ENCODE data around the gene KCTD12.
"Not testable (repeated sequence)": the region's sequence is repeated elsewhere in the genome, so short reads cannot be mapped to it uniquely, and the experiment has no call there.

KCTD12 gene

DNA sequence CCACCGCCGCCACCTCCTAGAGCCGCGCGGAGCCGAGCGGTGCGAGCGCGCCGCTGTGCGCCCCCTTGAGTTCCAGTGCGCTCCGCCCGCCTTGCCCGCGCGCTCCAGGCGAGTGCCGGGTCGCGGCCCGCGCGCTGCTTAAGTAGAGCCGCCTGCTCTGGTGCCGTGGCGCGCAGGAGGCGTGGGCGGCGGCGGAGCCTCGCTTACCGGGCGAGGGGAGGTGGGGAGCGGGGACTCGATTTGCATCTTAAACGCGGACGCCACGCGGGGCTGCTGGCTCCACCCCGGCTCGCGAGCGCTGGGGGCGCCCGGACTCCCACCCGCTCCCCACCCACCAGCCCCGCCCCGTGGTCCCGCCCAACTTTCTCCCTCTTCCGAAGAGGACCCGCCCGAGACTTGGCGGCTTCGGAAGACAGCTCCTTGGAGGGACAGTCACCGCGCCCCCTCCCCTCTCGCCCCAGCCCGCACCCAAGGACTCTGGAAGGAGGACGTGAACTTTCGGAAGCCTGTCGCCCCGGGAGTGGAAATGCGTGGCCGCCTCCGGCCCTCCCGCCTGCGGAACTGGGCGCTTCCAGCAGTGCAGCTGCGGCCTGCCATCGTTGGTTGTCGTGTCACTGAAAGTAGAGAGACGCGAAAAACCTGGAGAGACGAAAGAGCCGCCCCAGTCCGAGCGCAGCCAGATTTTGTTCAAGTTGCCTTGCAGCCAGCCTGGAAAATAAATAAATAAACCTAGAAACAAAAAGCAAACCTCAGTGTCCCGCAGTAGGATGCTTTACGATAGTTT, at the start of gene KCTD12:
TSS of gene KCTD12 (minus strand) at position 114 of the 784 bp plus-strand sequence. CDS start 257 bp downstream, outside the sequence.
- peak; percentile 87 for DNase-seq (ENCODE audit: low read depth)

GRCh38 chr13:76934671-76935070, 48.5 kb upstream of the KCTD12 start:
- DNase-seq (ENCODE audit: low read depth), result no peak

DNA sequence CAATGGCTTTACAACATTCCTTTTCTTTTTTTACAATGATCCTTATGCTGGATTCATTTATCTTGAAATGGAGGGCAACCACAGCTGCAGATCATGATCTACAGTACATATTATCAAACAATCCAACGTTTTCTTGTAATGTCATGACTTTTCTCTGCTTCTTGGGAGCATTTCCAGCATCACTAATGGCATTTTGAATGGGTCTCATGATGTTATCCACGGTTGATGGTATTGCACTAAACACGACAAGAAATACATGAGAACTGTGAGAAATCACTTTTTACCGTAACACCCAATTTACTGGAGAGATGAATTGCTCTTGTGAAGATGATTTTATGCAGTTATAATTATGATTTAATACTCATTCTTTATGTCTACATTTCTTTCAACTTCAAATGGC, 45.9 kb upstream of the KCTD12 start:
- DNase-seq (ENCODE audit: low read depth), result no peak

GRCh38 chr13:76929851-76930374, 43.7 kb upstream of the KCTD12 start:
- no peak for DNase-seq (ENCODE audit: low read depth)

- DNase-seq (ENCODE audit: low read depth), result no peak
Observed at GRCh38 chr13:76929320-76929719, 43.1 kb upstream of the KCTD12 start.

- DNase-seq (ENCODE audit: low read depth), result no peak
Observed at GRCh38 chr13:76928456-76928855, 42.3 kb upstream of the KCTD12 start.

DNA sequence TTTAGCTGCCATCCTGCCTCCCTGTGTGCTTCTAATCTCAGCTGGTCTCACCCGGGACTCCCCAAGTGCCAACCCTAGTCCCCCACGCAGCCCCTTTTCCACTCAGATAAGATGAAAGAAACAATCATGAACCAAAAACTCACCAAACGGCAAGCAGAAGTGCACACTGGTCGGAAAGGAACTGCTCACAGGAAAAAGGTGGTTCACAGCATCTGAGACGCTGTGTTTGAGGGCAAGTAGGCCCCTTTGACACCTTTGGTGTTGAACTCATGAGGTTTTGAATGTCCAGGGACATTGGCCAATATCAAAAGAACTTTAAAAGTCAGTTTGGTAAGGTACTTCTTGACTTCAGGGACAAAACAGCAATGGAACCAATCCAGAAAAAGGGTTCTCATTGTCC, 41.8 kb upstream of the KCTD12 start:
- no peak for DNase-seq (ENCODE audit: low read depth)

- DNase-seq (ENCODE audit: low read depth), result no peak
Observed at GRCh38 chr13:76925115-76925514, 38.9 kb upstream of the KCTD12 start.

- DNase-seq (ENCODE audit: low read depth), result no peak
Observed at GRCh38 chr13:76921516-76921915, 35.3 kb upstream of the KCTD12 start.

- not testable (repeated sequence) for DNase-seq (ENCODE audit: low read depth)
Observed at GRCh38 chr13:76917755-76918481, 31.7 kb upstream of the KCTD12 start.

DNA sequence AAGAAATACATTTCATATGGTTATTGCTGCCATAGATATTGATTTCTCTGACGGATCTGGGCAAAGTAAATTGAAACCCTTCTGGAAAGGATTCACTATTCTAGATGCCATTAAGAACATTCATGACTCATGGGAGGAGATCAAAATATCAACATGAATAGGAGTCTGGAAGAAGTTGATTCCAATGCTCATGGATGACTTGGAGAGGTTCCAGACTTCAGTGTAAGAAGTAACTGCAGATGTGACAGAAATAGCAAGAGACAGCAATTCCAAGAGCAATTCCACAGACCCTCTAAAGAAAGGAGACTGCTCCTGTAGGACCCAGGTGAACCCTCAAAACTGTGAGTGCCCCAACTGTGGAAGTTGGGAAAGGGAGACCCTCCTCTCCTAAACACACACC, 30.9 kb upstream of the KCTD12 start:
- no peak for DNase-seq (ENCODE audit: low read depth)

GRCh38 chr13:76913898-76914297, 27.7 kb upstream of the KCTD12 start:
- DNase-seq (ENCODE audit: low read depth), result no peak

GRCh38 chr13:76912476-76912875, 26.3 kb upstream of the KCTD12 start:
- no peak for DNase-seq (ENCODE audit: low read depth)

- no peak for DNase-seq (ENCODE audit: low read depth)
Observed at GRCh38 chr13:76904507-76904906, 18.3 kb upstream of the KCTD12 start.

DNA sequence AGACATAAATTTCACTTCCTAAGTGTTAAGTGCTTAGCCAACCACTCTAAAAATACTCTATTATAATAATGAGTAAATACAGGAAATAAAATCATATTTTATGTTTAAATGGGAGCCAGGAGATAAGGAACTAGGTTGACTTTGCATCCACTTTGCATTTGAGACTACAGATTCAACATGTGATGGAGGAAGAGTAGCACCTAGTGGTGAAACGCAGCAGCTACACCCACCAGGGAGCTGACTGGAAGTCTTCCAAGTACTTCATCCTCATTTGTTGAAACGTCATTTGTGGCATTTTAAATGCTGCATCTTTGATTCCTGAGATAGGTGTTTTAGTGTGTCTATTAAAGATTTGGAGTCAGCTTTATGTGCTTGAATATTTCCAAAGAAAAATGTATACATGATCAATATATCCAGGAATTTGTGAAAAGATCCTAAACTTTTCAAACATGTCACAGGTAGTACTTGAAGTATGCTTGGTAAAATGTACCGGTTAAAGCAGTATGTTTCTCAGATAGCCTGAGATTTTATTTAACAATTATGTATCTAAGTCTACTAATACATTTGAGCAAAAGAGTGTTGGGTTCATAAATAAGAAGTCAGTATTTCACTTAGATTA, 17.4 kb upstream of the KCTD12 start:
- DNase-seq (ENCODE audit: low read depth), result peak; percentile 62

GRCh38 chr13:76899066-76899465, 12.9 kb upstream of the KCTD12 start:
- DNase-seq (ENCODE audit: low read depth), result not testable (repeated sequence)

DNA sequence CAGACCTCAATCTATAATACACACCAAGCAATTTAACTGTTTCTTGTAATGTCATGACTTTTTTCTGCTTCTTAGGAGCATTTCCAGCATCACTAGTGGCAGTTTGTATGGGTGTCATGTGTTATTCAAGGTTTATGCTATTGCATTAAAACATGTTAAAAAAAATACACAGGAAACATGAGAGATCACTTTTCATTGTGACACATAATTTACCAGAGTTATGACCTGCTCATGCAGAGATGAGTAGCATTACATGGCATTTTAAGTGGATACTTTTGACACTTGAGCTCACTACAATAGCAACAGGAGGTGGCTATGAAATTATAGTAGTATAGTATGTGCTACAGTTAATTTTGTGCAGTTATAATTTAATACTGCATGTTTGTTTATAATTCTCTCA, 11.0 kb upstream of the KCTD12 start:
- DNase-seq (ENCODE audit: low read depth), result not testable (repeated sequence)

GRCh38 chr13:76894401-76895110, 8.4 kb upstream of the KCTD12 start:
- DNase-seq (ENCODE audit: low read depth), result no peak

DNA sequence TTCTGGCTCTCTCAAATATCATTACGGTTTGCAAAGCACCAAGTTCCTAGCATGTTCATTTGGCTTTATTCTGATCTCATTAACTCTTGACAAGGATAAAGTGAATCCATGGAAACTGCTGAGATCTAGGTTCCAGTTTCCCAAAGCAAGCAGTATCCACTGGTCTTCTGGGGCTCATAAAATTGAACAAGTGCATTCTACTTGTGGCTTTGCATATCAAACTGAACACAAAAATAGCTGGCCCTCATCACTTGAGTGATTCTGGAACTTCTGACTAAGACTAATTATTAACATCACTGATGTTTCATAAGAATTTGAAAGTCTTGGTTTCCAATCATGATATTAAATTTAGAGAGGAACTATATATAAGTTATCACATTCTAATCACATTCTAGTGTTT, 6.3 kb upstream of the KCTD12 start:
- no peak for DNase-seq (ENCODE audit: low read depth)

GRCh38 chr13:76890021-76890420, 3.8 kb upstream of the KCTD12 start:
- DNase-seq (ENCODE audit: low read depth), result no peak

DNA sequence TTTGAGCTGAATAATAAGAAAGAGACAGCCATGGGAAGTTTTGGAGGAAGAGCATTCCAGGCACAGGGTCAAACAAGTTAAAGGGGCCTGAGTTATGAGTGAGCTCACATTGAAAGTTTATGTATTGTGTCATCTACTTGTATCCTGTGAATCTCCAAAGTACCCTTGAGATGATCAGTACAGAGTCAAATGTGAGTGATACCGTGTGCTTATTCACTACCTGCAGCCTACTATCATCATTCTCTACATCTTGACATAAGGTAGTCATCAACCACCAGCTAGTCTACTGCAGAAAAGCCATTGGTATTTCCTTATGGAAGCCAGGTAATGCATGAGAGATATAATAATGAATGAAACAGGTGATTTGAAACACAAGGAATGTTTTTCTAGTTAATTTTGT, 3.0 kb upstream of the KCTD12 start:
- DNase-seq (ENCODE audit: low read depth), result no peak

DNA sequence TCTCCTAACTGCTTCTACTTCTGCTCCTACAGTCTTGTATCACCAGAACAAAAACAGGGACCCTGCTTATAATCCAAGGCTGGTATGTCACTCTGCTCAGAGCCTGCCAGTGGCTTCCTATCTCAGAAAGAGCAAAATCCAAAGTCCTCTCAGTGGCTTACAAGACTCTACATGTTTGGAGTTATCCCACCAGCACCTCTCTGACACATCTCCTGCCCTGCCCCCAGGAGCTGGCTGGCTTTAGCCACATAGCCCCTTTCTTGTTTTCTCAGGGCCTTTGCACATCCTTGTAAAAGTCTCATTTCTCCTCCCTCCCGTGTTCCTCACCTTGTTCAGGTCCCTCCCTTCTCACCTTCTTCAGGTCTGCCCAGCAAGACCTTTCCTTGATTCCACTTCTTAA, 2.2 kb upstream of the KCTD12 start:
- DNase-seq (ENCODE audit: low read depth), result no peak

Measured in stimulated activated CD4-positive, alpha-beta T cell treated with anti-CD3 and anti-CD28 coated beads, Interleukin-2, amount 100 ng/mL, for 4 hours (primary cell).